Measurements from ENCODE around the gene PLXND1.

The PLXND1 gene

GRCh38 chr3:129620828-129621559 is 14.5 kb upstream of the PLXND1 start:
- no peaks in the 10 kb centered on the region for H3K36me3 ChIP-seq (ENCODE audit: control insufficient read depth, insufficient read depth, low read length)
- H3K9me3 ChIP-seq (ENCODE audit: control insufficient read depth, insufficient read depth, low read length): no peaks in the 10 kb centered on the region
- no peak overlapping the region for H3K4me3 ChIP-seq (ENCODE audit: low read length)
- DNase-seq (ENCODE audit: low read depth, low spot score): no peak
- H3K4me1 ChIP-seq (ENCODE audit: control insufficient read depth, insufficient read depth, low read length): peaks cover 3% of the 10 kb centered on the region; the same call in 1 of the 2 replicates
- H3K27ac ChIP-seq (ENCODE audit: low read length): no peak overlapping the region
- WGBS (ENCODE audit: insufficient coverage, insufficient read length): no CpG with 5 or more reads among the region's 18 CpGs
- H3K27me3 ChIP-seq (ENCODE audit: control insufficient read depth, insufficient read depth, low read length): no peaks in the 10 kb centered on the region

- Histone ChIP-seq H3K27ac (ENCODE audit: low read length) (no peak overlapping the region), H3K4me3 (ENCODE audit: low read length) (no peak overlapping the region), H3K4me1 (ENCODE audit: control insufficient read depth, insufficient read depth, low read length) (peaks cover 3% of the 10 kb centered on the region; the same call in 1 of the 2 replicates), H3K27me3 (ENCODE audit: control insufficient read depth, insufficient read depth, low read length) (no peaks in the 10 kb centered on the region), H3K36me3 (ENCODE audit: control insufficient read depth, insufficient read depth, low read length) (no peaks in the 10 kb centered on the region), H3K9me3 (ENCODE audit: control insufficient read depth, insufficient read depth, low read length) (no peaks in the 10 kb centered on the region)
- no CpG with 5 or more reads among the region's 6 CpGs for WGBS (ENCODE audit: insufficient coverage, insufficient read length)
- no peak for DNase-seq (ENCODE audit: low read depth, low spot score)
Observed at GRCh38 chr3:129619726-129620162, 13.3 kb upstream of the PLXND1 start.

GRCh38 chr3:129618901-129619671 is 12.6 kb upstream of the PLXND1 start:
- no peak for DNase-seq (ENCODE audit: low read depth, low spot score)
- Histone ChIP-seq H3K9me3 (ENCODE audit: control insufficient read depth, insufficient read depth, low read length) (no peaks in the 10 kb centered on the region), H3K36me3 (ENCODE audit: control insufficient read depth, insufficient read depth, low read length) (no peaks in the 10 kb centered on the region), H3K4me3 (ENCODE audit: low read length) (no peak overlapping the region), H3K4me1 (ENCODE audit: control insufficient read depth, insufficient read depth, low read length) (peaks cover 3% of the 10 kb centered on the region; the same call in 1 of the 2 replicates), H3K27me3 (ENCODE audit: control insufficient read depth, insufficient read depth, low read length) (no peaks in the 10 kb centered on the region), H3K27ac (ENCODE audit: low read length) (no peak overlapping the region)
- no CpG with 5 or more reads among the region's 23 CpGs for WGBS (ENCODE audit: insufficient coverage, insufficient read length)

- no peak overlapping the region for H3K27ac ChIP-seq (ENCODE audit: low read length)
- H3K27me3 ChIP-seq (ENCODE audit: control insufficient read depth, insufficient read depth, low read length): no peaks in the 10 kb centered on the region
- no CpG with 5 or more reads among the region's 15 CpGs for WGBS (ENCODE audit: insufficient coverage, insufficient read length)
- H3K4me1 ChIP-seq (ENCODE audit: control insufficient read depth, insufficient read depth, low read length): peaks cover 3% of the 10 kb centered on the region; the same call in 1 of the 2 replicates
- H3K4me3 ChIP-seq (ENCODE audit: low read length): no peak overlapping the region
- H3K36me3 ChIP-seq (ENCODE audit: control insufficient read depth, insufficient read depth, low read length): no peaks in the 10 kb centered on the region
- DNase-seq (ENCODE audit: low read depth, low spot score): no peak
- no peaks in the 10 kb centered on the region for H3K9me3 ChIP-seq (ENCODE audit: control insufficient read depth, insufficient read depth, low read length)
Observed at GRCh38 chr3:129618186-129618820, 11.8 kb upstream of the PLXND1 start.

- Histone ChIP-seq H3K4me3 (ENCODE audit: low read length) (no peak overlapping the region), H3K27ac (ENCODE audit: low read length) (no peak overlapping the region), H3K4me1 (ENCODE audit: control insufficient read depth, insufficient read depth, low read length) (peaks cover 3% of the 10 kb centered on the region; the same call in 1 of the 2 replicates), H3K27me3 (ENCODE audit: control insufficient read depth, insufficient read depth, low read length) (no peaks in the 10 kb centered on the region), H3K36me3 (ENCODE audit: control insufficient read depth, insufficient read depth, low read length) (no peaks in the 10 kb centered on the region), H3K9me3 (ENCODE audit: control insufficient read depth, insufficient read depth, low read length) (no peaks in the 10 kb centered on the region)
- no peak for DNase-seq (ENCODE audit: low read depth, low spot score)
- WGBS (ENCODE audit: insufficient coverage, insufficient read length): no CpG with 5 or more reads among the region's 12 CpGs
Observed at GRCh38 chr3:129617381-129618185, 11.1 kb upstream of the PLXND1 start.

GRCh38 chr3:129616713-129617112 is 10.2 kb upstream of the PLXND1 start:
- H3K36me3 ChIP-seq (ENCODE audit: control insufficient read depth, insufficient read depth, low read length): no peaks in the 10 kb centered on the region
- peaks cover 3% of the 10 kb centered on the region for H3K4me1 ChIP-seq (ENCODE audit: control insufficient read depth, insufficient read depth, low read length)
- no peak overlapping the region for H3K27ac ChIP-seq (ENCODE audit: low read length)
- no peaks in the 10 kb centered on the region for H3K27me3 ChIP-seq (ENCODE audit: control insufficient read depth, insufficient read depth, low read length)
- no CpG with 5 or more reads among the region's 5 CpGs for WGBS (ENCODE audit: insufficient coverage, insufficient read length)
- no peak overlapping the region for H3K4me3 ChIP-seq (ENCODE audit: low read length)
- no peaks in the 10 kb centered on the region for H3K9me3 ChIP-seq (ENCODE audit: control insufficient read depth, insufficient read depth, low read length)
- no peak for DNase-seq (ENCODE audit: low read depth, low spot score)

GRCh38 chr3:129616291-129616690 is 9.8 kb upstream of the PLXND1 start:
- DNase-seq (ENCODE audit: low read depth, low spot score): no peak
- Histone ChIP-seq H3K27me3 (ENCODE audit: control insufficient read depth, insufficient read depth, low read length) (no peaks in the 10 kb centered on the region), H3K36me3 (ENCODE audit: control insufficient read depth, insufficient read depth, low read length) (no peaks in the 10 kb centered on the region), H3K27ac (ENCODE audit: low read length) (no peak overlapping the region), H3K4me1 (ENCODE audit: control insufficient read depth, insufficient read depth, low read length) (peaks cover 2% of the 10 kb centered on the region), H3K4me3 (ENCODE audit: low read length) (no peak overlapping the region), H3K9me3 (ENCODE audit: control insufficient read depth, insufficient read depth, low read length) (no peaks in the 10 kb centered on the region)
- WGBS (ENCODE audit: insufficient coverage, insufficient read length): no CpG with 5 or more reads among the region's 8 CpGs

- H3K4me3 ChIP-seq (ENCODE audit: low read length): no peak overlapping the region
- no CpG with 5 or more reads among the region's 8 CpGs for WGBS (ENCODE audit: insufficient coverage, insufficient read length)
- peaks cover 2% of the 10 kb centered on the region for H3K4me1 ChIP-seq (ENCODE audit: control insufficient read depth, insufficient read depth, low read length)
- H3K36me3 ChIP-seq (ENCODE audit: control insufficient read depth, insufficient read depth, low read length): no peaks in the 10 kb centered on the region
- no peaks in the 10 kb centered on the region for H3K27me3 ChIP-seq (ENCODE audit: control insufficient read depth, insufficient read depth, low read length)
- no peak for DNase-seq (ENCODE audit: low read depth, low spot score)
- H3K27ac ChIP-seq (ENCODE audit: low read length): no peak overlapping the region
- H3K9me3 ChIP-seq (ENCODE audit: control insufficient read depth, insufficient read depth, low read length): no peaks in the 10 kb centered on the region
Observed at GRCh38 chr3:129615751-129616281, 9.3 kb upstream of the PLXND1 start.

- H3K27me3 ChIP-seq (ENCODE audit: control insufficient read depth, insufficient read depth, low read length): no peaks in the 10 kb centered on the region
- no CpG with 5 or more reads among the region's 5 CpGs for WGBS (ENCODE audit: insufficient coverage, insufficient read length)
- H3K36me3 ChIP-seq (ENCODE audit: control insufficient read depth, insufficient read depth, low read length): no peaks in the 10 kb centered on the region
- H3K9me3 ChIP-seq (ENCODE audit: control insufficient read depth, insufficient read depth, low read length): no peaks in the 10 kb centered on the region
- peaks cover 2% of the 10 kb centered on the region for H3K4me1 ChIP-seq (ENCODE audit: control insufficient read depth, insufficient read depth, low read length)
- no peak for DNase-seq (ENCODE audit: low read depth, low spot score)
- H3K27ac ChIP-seq (ENCODE audit: low read length): no peak overlapping the region
- no peak overlapping the region for H3K4me3 ChIP-seq (ENCODE audit: low read length)
Observed at GRCh38 chr3:129614927-129615363, 8.5 kb upstream of the PLXND1 start.

All from iPS DF 6.9 (cell line).